Breast epithelium (tissue), 4 donors: ENCODE results near the gene GMCL1. TPM values are rescaled to one million over a fixed set of nuclear protein-coding genes. Genes with fewer than 3 reads are reported as not detected.
A peak's percentile ranks its signal among the peaks of the same experiment; 100 is the strongest.
"Not testable (repeated sequence)": the region's sequence is repeated elsewhere in the genome, so short reads cannot be mapped to it uniquely, and the experiment has no call there.

ENCODE experiments used
- DNase-seq, 2 donors: peaks; one replicate each; pipeline ENCODE4 v3.0.0-alpha.2; 2019; ENCODE audit warnings: low spot score in 2 of 2
- H3K27ac ChIP-seq, 2 donors: fragments of 200-600 bp; sonication (generic) in 1 of 2; one replicate each; pipeline ENCODE4 v1.5.1; 2016 to 2019; ENCODE audit warnings: mild to moderate bottlenecking in 1 of 2
- H3K27me3 ChIP-seq, 2 donors: fragments of 200-600 bp; sonication (generic) in 1 of 2; one replicate each; pipeline versions ENCODE4 v1.5.1 to v1.6.0; 2017 to 2019; ENCODE audit warnings: control low read depth in 1 of 2, mild to moderate bottlenecking in 1 of 2
- H3K36me3 ChIP-seq: fragments of 200-600 bp; one replicate; pipeline ENCODE4 v1.5.1; 2019
- H3K4me1 ChIP-seq, 2 donors: fragments of 200-600 bp; sonication (generic); one replicate each; pipeline ENCODE4 v1.5.1; 2016 to 2019; ENCODE audit warnings: control low read depth in 1 of 2
- H3K4me3 ChIP-seq, 3 donors: fragments of 200-600 bp; sonication (generic); 1 replicate in 2 of 3; 2 replicates in 1 of 3; pipeline ENCODE4 v1.5.1; 2016 to 2019; ENCODE audit warnings: mild to moderate bottlenecking in 3 of 3, moderate library complexity in 2 of 3
- H3K9me3 ChIP-seq, 2 donors: fragments of 200-600 bp; sonication (generic) in 1 of 2; one replicate each; pipeline ENCODE4 v1.5.1; 2016 to 2019; ENCODE audit warnings: control low read depth in 1 of 2
- CTCF ChIP-seq, 3 donors: fragments of 450-650 bp; IDR thresholded peaks; one replicate each; pipeline ENCODE4 v1.5.1; 2016 to 2017; ENCODE audit warnings: antibody characterized with exemption in 3 of 3, mild to moderate bottlenecking in 3 of 3, moderate library complexity in 3 of 3
- POLR2A ChIP-seq: fragments of 450-650 bp; IDR thresholded peaks from one replicate; pipeline ENCODE4 v1.6.1; 2016; ENCODE audit warnings: antibody characterized with exemption, mild to moderate bottlenecking, moderate library complexity
- POLR2AphosphoS5 ChIP-seq, 3 donors: sonication (generic); formaldehyde crosslinking; IDR thresholded peaks; one replicate each; pipeline ENCODE4 v1.6.1; 2017; ENCODE audit warnings: antibody characterized with exemption in 3 of 3
- intact Hi-C: fragments of 100-400 bp; cut with DNase I; formaldehyde crosslinking; loops from one replicate; pipeline ENCODE4 v1.15.1; 2023; ENCODE audit warnings: low total_unique reads
- total RNA-seq, 3 donors: library from RNA; depleted of rRNA; stranded (reverse); fragments of >200 nt; gene quantifications; one replicate each; pipeline ENCODE4 v1.1.0, GENCODE V29; 2016

The GMCL1 gene
- total RNA-seq, 3 donors from 2014 or later = 14.2 to 24.4 (median 18.4) TPM

- intact Hi-C loops = no loop called here
Measured at GRCh38 chr2:69798909-69799526, 30.4 kb upstream of the GMCL1 start.

GRCh38 chr2:69801745-69802290 lies 27.6 kb upstream of the GMCL1 start:
- Histone ChIP-seq H3K27me3 (no peaks in the 10 kb centered on the region), H3K27ac (no peak overlapping the region), H3K4me1 (peaks cover 0 to 4% of the 10 kb centered on the region in 2 donors), H3K9me3 (no peaks in the 10 kb centered on the region), H3K4me3 (no peak overlapping the region), H3K36me3 (no peaks in the 10 kb centered on the region)
- intact Hi-C loops = no loop called here
- no peak for TF ChIP-seq POLR2AphosphoS5 (IDR thresholded peaks at IDR 0.05)
- no peak for TF ChIP-seq POLR2A
- no peak for TF ChIP-seq CTCF (IDR thresholded peaks at IDR 0.05)
- DNase-seq = no peak

More at GRCh38 chr2:69798909-69799526, 30.4 kb upstream of the GMCL1 start:
- TF ChIP-seq POLR2AphosphoS5 (IDR thresholded peaks at IDR 0.05) (no peak), CTCF (IDR thresholded peaks at IDR 0.05) (no peak), POLR2A (no peak)
- Histone ChIP-seq H3K9me3 (no peaks in the 10 kb centered on the region), H3K36me3 (no peaks in the 10 kb centered on the region), H3K27me3 (no peaks in the 10 kb centered on the region), H3K27ac (peak overlapping the region; percentile 70 to 76), H3K4me1 (peaks cover 0 to 4% of the 10 kb centered on the region in 2 donors), H3K4me3 (peak overlapping the region; percentile 31 to 59 (median 36))
- DNase-seq = no peak

GRCh38 chr2:69802781-69803367 lies 26.6 kb upstream of the GMCL1 start:
- H3K9me3 ChIP-seq, DNase-seq, H3K4me1 ChIP-seq, intact Hi-C loops, H3K27me3 ChIP-seq, H3K27ac ChIP-seq, H3K4me3 ChIP-seq, H3K36me3 ChIP-seq: not testable (repeated sequence)

- Histone ChIP-seq H3K9me3 (no peaks in the 10 kb centered on the region), H3K4me1 (no peaks in the 10 kb centered on the region), H3K36me3 (no peaks in the 10 kb centered on the region), H3K4me3 (no peak overlapping the region), H3K27ac (no peak overlapping the region), H3K27me3 (no peaks in the 10 kb centered on the region)
- DNase-seq = no peak
- intact Hi-C loops = no loop called here
- TF ChIP-seq CTCF (IDR thresholded peaks at IDR 0.05) (no peak), POLR2AphosphoS5 (IDR thresholded peaks at IDR 0.05) (no peak), POLR2A (no peak)
Measured at GRCh38 chr2:69804416-69804815, 25.0 kb upstream of the GMCL1 start.

- H3K4me1 ChIP-seq = no peaks in the 10 kb centered on the region
- no peaks in the 10 kb centered on the region for H3K9me3 ChIP-seq
- H3K4me3 ChIP-seq = no peak overlapping the region
- H3K27ac ChIP-seq = no peak overlapping the region
- intact Hi-C loops = no loop called here
- DNase-seq = no peak
- H3K27me3 ChIP-seq = no peaks in the 10 kb centered on the region
- H3K36me3 ChIP-seq = no peaks in the 10 kb centered on the region
- TF ChIP-seq POLR2AphosphoS5 (IDR thresholded peaks at IDR 0.05) (no peak), CTCF (IDR thresholded peaks at IDR 0.05) (no peak), POLR2A (no peak)
Measured at GRCh38 chr2:69805887-69806286, 23.6 kb upstream of the GMCL1 start.
